Measurements from ENCODE around the gene WFDC1.

WFDC1 gene

DNA sequence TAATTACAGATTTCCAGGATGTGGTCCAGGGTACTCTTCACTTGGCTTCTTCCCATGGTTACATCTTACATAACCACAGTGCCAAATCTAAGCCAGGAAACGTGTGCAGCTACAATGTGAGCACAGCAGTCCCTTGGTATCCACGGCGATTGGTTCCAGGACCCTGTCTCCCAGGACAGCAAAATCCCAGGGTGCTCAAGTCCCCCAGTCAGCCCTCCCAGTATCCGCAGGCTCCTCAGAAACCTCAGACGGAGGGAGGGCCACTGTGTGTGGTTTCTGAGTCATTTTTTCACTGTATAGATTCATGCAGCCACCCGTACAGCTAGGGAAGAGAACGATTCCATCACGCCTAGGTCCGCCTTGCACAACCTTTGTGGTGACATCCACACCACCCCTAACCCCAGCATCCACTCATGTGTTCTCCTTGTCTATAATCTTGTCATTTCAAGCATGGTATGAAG is 62.5 kb downstream of the WFDC1 start:
- DNase-seq = no peak

- DNase-seq = no peak
Observed at GRCh38 chr16:84358601-84359295, 64.1 kb downstream of the WFDC1 start.

- no peak for DNase-seq
Observed at GRCh38 chr16:84359326-84359725, 64.6 kb downstream of the WFDC1 start.

DNA sequence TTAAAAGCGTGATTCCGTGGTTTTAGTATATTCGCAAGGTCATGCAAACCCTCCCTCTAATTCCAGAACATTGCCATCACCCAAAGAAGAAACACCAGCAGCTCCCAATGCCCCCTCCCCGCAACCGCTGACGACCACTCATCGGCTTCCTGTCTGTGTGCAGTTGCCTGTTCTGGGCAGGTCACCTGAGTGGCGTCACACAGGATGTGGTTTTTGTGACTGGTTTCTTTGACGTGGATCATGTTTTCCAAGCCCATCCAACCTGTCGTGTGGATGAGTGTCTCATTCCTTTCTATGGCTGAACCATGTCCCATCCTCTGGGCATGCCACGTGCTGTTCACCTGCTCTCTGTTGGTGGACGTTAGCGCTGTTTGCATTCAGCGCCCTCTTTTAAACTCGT is 65.5 kb downstream of the WFDC1 start:
- no peak for DNase-seq

DNA sequence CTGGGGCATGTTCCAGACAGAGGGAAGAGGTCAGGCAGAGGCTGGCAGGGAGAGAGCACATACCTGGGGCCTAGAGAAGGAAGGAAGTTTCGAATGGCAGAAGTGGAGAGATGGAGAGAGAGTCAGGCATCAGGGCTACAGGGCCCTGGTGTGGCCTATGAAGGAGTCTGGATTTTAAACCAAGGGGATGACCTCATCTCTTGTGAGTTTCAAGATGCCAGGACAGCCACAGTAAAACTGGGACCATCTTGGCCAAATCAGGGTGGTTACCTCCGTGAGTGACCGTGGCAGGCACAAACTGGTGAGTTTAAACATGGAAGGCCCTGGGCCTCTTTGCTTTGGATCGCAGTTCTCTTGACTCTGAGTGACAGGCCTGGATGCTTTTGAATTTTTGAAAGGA is 66.1 kb downstream of the WFDC1 start:
- no peak for DNase-seq

DNA sequence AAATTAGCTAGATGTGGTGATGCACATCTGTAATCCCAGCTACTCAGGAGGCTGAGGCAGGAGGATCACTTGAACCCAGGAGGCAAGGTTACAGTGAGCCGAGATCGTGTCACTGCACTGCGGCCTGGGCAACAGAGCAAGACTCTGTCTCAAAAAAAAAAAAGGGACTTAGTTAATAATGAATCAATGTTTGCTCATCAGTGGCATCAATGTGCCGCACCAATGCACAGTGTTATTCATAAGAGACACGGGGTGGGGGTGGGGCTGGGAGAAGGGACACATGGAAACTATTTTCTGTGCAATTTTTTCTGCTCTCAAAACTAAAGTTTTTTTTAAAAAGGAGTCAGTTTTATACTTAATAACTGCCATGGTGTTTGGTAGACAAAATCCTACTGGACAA is 66.9 kb downstream of the WFDC1 start:
- DNase-seq = no peak

GRCh38 chr16:84362471-84362941 is 67.8 kb downstream of the WFDC1 start:
- DNase-seq = no peak

- no peak for DNase-seq
Observed at GRCh38 chr16:84366208-84366607, 71.5 kb downstream of the WFDC1 start.

DNA sequence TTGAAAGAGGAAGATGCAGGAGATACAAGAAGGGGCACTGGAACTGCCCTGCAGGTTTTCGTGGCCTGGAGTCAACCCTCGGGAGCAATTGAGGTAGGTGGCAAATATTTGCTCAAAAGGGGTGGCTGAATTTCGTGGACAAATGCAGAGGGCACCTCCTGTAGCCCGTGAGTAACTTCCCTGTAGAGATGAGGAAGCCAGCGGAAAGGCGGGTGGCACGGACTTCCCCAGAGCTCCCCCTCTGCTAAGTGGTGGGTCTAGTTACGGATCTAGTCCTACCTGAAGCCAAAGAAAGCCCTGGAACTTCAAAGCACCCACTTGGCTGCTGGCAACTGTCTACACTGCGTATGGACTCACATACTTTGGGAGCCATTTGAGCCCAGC is 72.6 kb downstream of the WFDC1 start:
- no peak for DNase-seq

- DNase-seq = no peak
Observed at GRCh38 chr16:84367750-84368307, 73.2 kb downstream of the WFDC1 start.

DNA sequence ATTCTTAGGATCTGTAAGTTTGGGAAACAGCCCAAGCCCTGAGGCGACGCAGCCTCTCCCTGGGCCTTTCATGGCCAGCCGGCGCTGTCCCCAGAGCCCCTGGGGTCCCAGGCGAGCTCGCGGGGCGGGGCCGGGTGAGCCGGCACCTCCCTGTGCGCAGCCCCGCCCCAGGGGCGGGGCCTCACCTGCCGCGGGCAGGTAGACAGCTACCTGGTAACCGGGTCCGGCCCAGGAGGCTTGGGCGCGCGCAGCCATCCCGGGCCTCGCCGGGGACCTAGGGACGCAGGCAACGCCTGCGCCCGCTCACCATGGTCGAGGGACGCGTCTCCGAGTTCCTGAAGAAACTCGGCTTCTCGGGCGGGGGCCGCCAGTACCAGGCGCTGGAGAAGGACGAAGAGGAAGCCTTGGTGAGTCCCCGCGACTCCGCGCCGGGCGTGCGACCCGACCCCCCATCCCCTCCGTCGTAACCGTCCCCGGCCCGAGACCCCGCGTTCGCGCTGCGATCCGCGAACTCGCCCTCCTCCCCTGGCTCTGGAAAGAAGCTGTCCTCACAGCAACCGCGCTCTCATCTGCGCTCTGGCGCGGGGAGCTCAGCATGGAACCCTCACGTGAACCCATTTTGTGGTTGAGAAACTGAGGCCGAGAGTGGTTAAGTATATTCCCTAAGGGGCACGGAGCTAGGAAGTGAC is 73.8 kb downstream of the WFDC1 start, which contains the start of gene ATP2C2:
Gene ATP2C2 (plus strand): TSS at position 231 of the 689 bp plus-strand sequence. CDS start 78 bp downstream, at position 309.
- no peak for DNase-seq

- no peak for DNase-seq
Observed at GRCh38 chr16:84369105-84369504, 74.4 kb downstream of the WFDC1 start.

DNA sequence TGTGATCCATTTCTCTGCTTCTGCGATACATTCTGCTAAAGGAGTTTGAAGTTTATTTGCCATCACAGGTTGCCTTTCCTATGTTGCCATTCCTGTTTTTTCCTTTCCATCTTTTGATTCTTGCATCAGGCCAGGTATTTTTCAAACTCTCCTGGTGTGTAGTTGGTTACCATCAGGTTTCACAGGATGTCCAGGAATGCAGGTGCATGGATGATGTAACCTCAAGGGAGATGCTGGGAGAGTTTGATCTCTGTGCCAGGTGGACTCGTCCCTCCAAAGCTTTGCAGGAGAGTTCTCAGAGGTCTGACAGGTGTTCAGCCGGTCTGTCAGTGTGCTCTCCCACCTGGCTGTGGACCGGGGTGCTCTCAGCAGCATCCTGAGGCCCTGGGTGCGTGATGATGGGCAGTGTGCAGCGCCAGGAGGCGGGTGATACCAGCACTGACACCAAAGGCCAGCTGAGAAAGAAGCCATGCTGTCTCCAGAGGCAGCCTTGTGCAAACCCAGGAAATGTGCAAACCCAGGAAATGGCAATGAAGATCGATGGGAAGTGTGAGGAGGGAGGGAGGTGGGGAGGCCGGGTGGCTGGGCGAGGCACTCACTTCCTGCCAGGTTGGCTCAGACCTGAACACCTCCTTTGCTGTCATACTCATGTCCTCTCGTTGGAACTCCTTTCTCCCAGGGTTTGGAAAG is 75.4 kb downstream of the WFDC1 start:
- no peak for DNase-seq

GRCh38 chr16:84370723-84371552 is 76.3 kb downstream of the WFDC1 start:
- no peak for DNase-seq

- no peak for DNase-seq
Observed at GRCh38 chr16:84371553-84371865, 76.8 kb downstream of the WFDC1 start.

- DNase-seq = no peak
Observed at GRCh38 chr16:84373907-84374489, 79.3 kb downstream of the WFDC1 start.

- DNase-seq = no peak
Observed at GRCh38 chr16:84378099-84378498, 83.4 kb downstream of the WFDC1 start.

DNA sequence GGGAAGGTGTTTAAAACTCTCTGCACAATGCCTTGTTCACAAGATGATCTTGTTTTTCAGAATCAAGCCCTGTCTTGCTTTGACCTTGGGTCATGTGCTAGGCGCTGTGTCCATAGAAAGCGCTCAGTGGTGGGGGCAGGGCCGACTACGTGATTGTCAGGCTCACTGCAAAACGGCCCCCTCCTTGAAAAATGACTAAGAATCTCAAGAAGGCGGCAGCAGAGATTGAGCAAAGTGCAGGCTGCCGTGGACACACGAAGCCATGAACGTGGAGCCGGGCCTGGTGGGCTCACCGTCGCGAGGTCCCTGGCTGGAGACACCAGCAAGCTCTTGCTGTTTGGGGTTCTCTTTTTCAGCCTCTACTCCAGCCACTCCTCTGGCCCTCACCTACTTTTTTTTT is 83.9 kb downstream of the WFDC1 start:
- no peak for DNase-seq

DNA sequence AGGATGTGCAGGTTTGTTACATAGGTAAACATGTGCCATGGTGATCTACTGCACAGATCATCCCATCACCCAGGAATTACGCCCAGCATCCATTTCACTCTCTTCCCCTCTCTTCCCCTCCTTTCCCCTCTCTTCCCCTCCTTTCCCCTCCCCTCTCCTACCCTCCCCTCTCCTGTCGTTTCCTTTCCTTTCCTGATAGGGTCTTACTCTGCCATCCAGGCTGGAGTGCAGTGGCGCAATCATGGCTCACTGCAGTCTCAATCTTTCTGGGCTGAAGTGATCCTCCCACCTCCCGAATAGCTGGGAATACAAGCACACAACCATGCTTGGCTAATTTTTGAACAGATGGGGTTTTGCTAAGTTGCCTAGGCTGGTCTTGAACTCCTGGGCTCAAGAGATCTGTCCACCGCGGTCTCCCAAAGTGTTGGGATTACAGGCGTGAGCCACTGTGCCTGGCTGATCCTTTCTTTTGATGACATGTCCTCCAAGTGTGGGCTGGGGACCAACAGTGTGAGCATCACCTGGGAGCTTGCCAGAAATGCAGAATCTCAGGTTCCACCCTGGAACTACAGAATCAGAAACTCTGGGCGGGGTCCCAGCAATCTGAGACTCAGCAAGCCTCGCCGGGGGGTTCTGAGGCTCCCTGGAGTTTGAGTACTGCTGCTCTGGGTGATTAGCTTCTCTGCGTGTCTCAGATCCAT is 84.5 kb downstream of the WFDC1 start:
- DNase-seq = no peak

Data from COR-L47 (cell line).